HG03378 (cell line): ENCODE measurements around the gene KDM2B.

Source experiments
- ATAC-seq: cut with Tn5 transposase; IDR thresholded peaks from one replicate; pipeline ENCODE4 v1.9.1; 2021; ENCODE audit warnings: mild to moderate bottlenecking, moderate library complexity; ENCODE audit not compliant: unreplicated experiment

The KDM2B gene

GRCh38 chr12:121532503-121533393 lies 48.1 kb downstream of the KDM2B start:
- ATAC-seq: no peak

DNA sequence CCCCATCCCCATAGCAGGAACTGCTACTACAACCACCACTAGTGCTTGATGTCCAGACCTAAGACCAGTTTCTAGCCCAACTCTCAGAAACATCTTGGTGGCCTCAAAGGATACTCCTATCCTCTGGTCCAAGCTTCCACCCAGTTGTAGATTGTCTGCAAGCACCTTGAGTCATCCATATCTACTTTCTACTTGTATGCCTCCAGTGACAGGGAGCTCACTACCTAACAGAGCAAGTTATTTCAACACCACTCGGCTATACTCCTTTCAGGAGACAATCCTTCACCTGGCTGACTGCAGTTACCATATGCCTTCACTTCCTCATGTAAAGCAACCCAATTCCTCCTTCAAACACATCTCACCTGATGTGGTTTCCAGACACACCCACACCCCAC lies 49.5 kb downstream of the KDM2B start:
- ATAC-seq: no peak

DNA sequence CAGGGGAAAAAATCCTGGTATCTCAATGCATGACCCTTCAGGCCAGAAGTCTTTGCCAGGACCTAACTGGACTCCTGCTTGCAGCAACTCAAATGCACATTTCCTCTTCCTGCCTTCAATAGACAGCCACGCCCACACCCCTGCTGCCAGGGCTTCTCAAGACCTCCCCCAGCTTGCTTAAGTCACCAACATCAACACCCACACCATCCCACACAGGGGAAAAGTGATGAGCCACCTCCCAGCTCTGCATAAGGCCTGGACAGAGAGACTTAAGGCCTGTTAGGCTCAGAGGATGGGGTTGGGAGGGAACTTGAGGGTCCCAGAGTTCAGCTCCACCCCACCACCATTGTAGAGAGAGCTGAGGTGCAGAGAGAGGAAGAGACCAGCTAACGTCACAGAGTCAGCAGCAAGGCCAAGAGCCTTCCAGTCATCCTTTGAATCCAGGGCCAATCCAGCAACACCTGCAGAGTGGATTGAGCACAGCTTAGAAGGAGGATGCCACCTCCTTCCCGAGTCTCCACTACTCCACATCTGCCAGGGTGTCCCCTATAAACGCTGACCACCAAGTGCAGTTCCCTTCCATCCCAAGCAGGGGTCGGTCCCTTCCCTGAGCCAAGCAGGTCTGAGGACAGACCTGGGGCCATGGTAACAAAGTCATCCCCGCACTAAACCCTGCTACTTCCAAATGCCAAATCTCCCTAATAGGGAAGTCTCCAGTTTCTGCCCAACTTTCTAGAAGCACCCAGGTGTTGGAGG lies 50.0 kb downstream of the KDM2B start:
- ATAC-seq: no peak

GRCh38 chr12:121529184-121529583 lies 51.6 kb downstream of the KDM2B start:
- no peak for ATAC-seq

GRCh38 chr12:121525411-121525810 lies 55.4 kb downstream of the KDM2B start:
- no peak for ATAC-seq

- ATAC-seq: no peak
These were observed 56.5 kb downstream of the KDM2B start for GRCh38 chr12:121524196-121524916.

GRCh38 chr12:121523741-121524140 lies 57.1 kb downstream of the KDM2B start:
- ATAC-seq: no peak

- ATAC-seq: no peak
These were observed 57.9 kb downstream of the KDM2B start for GRCh38 chr12:121522971-121523370.

- ATAC-seq: no peak
These were observed 60.2 kb downstream of the KDM2B start for GRCh38 chr12:121520586-121521086.

- no peak for ATAC-seq
These were observed 60.7 kb downstream of the KDM2B start for GRCh38 chr12:121520119-121520518.

- ATAC-seq: no peak
These were observed 61.6 kb downstream of the KDM2B start for GRCh38 chr12:121519227-121519626.

GRCh38 chr12:121518656-121519055 lies 62.2 kb downstream of the KDM2B start:
- ATAC-seq: no peak

DNA sequence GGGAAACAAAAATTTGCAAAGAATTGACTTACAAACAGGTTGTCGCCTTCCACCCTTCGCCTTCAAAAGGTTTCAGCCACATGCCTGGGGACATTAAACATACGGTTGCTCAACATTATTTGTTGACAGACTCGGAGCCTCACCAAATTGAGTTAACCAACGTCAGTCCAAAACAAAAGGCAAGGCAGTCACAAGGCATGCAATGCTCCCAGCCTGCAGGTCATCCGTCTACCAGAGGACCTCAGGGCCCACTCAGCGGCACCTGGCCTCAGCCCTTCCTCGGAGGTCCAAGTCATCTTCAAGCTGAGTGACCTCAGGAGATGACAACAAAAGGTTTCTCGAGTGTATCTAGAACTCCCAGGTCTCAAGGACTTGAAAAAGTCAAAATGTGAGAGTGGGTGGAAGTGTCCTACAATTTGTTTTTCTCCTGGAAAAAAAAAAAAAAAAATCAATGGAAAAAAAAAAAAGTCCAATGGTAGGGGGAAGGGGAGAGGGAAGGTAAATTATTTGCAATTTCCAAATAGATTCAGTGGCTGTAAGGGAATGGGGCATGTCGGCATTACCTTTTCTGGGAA lies 64.3 kb downstream of the KDM2B start:
- ATAC-seq: no peak

GRCh38 chr12:121515615-121516014 lies 65.2 kb downstream of the KDM2B start:
- no peak for ATAC-seq

GRCh38 chr12:121514184-121514742 lies 66.6 kb downstream of the KDM2B start:
- no peak for ATAC-seq

DNA sequence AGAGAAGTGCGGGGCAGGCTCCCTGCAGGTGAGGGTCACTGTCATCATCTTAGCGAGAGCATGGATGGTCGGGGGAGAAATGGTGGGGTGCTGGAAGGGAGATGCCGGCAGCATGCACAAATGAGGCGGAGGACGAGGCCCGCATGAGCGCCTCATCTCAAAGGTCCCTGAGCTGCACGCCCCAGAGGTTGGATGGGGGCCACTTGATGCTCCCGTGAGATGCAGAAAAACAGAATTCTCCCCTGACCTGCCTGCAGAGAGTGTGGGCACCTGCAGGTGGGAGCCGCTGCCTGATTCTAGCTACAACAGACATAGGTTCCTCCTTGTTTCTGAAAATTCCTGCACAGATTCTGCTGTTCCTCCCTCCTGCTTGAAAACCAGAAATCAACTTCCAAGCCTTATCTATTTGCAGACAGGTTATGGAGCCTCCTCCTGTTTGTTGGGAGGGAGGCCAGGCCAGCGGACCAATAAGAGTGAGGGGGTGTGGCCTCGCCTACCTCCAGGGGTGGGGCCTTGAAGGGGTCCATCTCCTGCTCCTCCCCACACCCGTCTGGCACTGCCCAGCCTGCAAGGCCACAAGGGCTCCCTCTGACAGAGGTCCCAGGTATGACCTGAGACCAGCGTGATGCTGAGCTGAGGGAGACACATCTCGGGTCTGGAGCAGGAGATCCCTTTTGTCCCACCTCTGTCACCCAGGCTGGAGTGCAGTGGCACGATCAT lies 67.2 kb downstream of the KDM2B start:
- ATAC-seq: no peak

DNA sequence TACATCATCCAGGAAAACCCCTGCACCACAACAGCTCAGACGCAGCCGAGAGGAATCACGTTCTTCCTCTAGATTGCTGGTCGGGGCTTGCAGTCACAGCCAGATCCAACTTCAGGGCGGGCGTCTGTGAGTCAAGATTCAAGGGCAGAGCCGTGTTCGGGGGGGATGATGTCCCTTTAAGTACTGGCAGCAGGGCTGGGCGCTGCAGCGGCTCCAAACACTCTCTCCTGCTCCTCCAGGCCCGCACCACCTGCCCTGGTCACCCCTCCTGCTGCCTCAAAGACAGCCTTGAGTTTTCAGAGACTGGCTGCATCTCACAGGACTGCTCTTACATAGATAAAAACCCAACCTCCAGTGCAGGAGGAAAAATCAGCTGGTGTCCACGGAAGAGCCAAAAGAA lies 68.3 kb downstream of the KDM2B start:
- no peak for ATAC-seq

DNA sequence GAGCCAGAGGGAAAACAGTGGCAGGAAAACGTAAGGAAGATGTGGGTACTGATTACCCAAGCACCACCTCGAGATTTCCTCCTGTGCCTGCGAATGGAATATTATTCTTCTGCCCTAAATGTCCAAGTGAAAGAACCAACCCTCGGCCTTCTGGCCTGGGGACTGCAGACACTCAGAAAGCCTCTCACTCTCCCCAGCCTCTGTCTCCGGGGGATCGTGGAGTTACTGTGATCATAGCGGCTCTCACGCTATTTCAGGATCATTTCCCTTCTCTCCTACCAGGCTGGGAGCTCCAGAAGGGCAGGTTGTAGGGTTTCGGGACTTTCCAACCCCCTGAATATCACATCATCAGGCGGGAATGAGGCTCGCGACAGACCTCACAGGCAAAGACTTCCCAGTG lies 68.9 kb downstream of the KDM2B start:
- ATAC-seq: no peak

GRCh38 chr12:121509339-121509738 lies 71.5 kb downstream of the KDM2B start:
- no peak for ATAC-seq

GRCh38 chr12:121508533-121508932 lies 72.3 kb downstream of the KDM2B start:
- no peak for ATAC-seq
